HG02840 (cell line): ENCODE data around the gene PHLPP2.
"Not testable (repeated sequence)": the region's sequence is repeated elsewhere in the genome, so short reads cannot be mapped to it uniquely, and the experiment has no call there.

Source experiments
- ATAC-seq: cut with Tn5 transposase; IDR thresholded peaks from one replicate; pipeline ENCODE4 v1.9.1; 2021; ENCODE audit warnings: mild to moderate bottlenecking, moderate library complexity, moderate number of reproducible peaks; ENCODE audit not compliant: unreplicated experiment, low FRiP score

Gene PHLPP2

GRCh38 chr16:71625113-71625850 is 99.2 kb downstream of the PHLPP2 start:
- ATAC-seq: no peak

GRCh38 chr16:71623597-71623996 is 100.9 kb downstream of the PHLPP2 start:
- no peak for ATAC-seq

- no peak for ATAC-seq
Measured at GRCh38 chr16:71622088-71622487, 102.4 kb downstream of the PHLPP2 start.

- no peak for ATAC-seq
Measured at GRCh38 chr16:71618429-71618828, 106.1 kb downstream of the PHLPP2 start.

- ATAC-seq: not testable (repeated sequence)
Measured at GRCh38 chr16:71614956-71615355, 109.5 kb downstream of the PHLPP2 start.

GRCh38 chr16:71610936-71611871 is 113.3 kb downstream of the PHLPP2 start:
- no peak for ATAC-seq

GRCh38 chr16:71610447-71610846 is 114.1 kb downstream of the PHLPP2 start:
- no peak for ATAC-seq

DNA sequence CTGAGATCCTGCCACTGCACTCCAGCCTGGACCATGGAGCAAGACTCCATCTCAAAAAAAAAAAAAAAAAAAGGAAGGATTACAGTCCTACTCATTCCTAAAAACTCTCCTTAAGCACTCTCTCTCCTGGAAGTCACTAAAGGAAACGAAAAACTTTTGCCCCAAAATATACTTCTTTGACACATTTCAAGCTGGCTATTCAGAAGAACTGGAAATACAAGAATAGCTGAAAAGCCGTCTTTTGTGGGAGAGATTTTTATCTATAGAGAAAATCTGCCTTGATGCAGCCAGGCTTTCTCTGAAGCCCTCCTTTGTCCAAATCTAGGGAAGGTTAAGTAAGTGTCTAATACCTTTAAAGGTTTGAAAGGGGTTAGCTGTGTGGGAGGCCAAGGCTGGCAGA is 115.4 kb downstream of the PHLPP2 start:
- no peak for ATAC-seq

- ATAC-seq: no peak
Measured at GRCh38 chr16:71600822-71601221, 123.7 kb downstream of the PHLPP2 start.

DNA sequence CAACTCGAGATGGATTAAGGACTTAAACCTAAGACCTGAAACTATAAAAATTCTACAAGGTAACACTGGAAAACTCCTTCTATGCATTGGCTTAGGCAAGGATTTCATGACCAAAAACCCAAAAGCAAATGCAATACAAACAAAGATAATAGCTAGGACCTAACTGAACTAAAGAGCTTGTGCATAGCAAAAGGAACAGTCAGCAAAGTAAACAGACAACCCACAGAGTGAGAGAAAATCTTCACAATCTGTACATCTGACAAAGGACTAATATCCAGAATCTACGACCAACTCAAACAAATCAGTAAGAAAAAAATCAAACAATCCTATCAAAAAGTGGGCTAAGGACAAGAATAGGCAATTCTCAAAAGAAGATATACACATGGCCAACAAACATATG is 126.1 kb downstream of the PHLPP2 start:
- ATAC-seq: not testable (repeated sequence)

GRCh38 chr16:71595340-71595826 is 129.1 kb downstream of the PHLPP2 start:
- not testable (repeated sequence) for ATAC-seq
